ENCODE measurements around the gene ATF1.

Gene ATF1

DNA sequence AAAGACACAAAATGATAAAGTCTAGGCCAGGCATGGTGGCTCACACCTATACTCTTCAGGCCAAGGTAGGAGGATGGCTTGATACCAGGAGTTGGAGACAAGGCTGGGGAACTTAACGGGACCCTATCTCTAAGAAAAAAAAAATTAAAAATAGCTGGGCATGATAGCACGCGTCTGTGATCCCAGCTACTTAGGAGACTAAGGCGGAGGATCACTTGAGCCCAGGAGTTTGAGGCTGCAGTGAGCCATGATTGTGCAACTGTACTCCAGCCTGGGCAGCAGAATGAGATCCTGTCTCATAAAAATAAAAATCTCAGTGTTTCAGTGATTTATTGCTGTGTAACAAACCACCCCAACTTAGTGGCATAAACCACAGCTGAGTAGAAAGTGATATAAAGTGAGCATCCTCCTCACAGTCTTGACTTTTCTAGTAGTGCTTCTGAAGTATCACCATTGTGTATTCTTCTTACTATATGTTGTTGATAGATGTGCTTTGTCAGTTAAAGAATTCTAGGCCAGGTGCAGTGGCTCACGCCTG is 10.6 kb upstream of the ATF1 start:
- no peak for DNase-seq

DNA sequence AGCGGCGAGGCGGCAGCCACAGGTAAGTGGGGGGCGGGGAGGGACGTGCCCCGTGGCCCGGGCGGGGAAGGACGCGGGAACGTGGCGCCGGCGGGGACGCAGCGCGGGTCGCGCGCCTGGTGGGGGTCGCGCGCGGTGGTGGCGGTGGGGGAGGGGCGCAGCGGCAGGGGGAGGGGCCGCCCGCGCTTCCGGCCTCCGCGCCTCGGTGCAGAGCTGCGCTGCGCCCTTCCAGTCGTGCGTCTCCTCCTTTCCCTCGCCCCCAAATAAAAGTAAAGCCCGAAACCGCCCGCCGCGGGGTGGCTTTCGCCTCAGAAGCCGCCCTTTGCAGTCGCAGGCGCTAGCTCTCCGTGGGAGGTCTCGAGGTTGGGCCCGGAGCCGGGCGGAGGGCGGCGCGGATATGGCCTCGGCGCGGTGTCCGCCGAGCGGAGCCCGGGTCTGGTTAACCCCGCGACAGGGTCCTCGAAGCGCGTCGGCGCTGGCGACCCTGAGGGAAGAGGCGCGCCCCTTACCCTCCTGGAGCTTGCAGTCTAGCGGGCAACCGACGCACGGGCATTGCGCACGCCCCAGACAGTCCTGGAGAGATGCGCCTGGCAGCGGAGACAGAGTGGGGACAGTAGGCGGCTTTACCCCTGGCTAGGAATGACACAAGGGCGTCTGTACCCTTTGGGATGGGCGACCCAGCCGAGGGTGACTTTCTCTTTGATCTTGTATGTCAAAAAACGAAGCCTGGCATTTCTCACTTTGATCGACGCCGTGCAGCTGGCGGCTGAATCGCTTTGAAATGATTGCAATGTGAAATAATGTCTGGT is 589 bp downstream of the ATF1 start:
- DNase-seq = peak; percentile 55

DNA sequence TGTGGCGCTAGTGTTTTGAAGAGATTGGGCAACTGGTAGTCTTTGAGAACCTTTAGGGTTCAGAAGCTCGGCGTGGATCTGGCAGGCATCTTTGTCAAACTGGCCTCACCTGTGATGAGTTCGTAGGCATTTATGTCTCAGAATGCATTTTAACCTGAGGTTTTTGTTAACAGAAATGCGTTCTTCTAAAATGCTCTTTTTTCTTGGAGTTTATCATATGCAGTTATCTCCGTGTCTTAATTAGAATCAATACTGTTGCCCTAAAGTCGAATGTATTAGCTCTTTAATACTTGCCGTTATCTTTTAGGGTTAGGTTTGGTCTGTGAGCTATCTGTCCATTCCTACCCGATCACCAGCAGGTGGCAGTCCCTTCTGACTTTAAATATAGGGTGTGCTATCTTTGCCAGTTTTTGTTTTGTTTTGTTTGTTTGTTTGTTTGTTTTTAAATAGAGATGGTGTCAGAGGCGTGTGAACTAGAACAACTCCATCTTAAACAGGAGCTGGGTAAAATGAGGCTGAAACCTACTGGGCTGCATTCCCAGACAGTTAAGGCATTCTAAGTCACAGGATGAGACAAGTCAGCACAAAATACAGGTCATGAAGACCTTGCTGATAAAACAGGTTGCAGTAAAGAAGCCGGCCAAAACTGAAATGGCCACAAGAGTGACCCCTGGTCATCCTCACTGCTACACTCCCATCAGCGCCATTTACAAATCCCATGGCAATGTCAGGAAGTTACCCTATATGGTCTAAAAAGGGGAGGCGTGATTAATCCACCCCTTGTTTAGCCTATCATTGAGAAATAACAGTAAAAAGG is 1.4 kb downstream of the ATF1 start:
- peak; percentile 17 for DNase-seq

DNA sequence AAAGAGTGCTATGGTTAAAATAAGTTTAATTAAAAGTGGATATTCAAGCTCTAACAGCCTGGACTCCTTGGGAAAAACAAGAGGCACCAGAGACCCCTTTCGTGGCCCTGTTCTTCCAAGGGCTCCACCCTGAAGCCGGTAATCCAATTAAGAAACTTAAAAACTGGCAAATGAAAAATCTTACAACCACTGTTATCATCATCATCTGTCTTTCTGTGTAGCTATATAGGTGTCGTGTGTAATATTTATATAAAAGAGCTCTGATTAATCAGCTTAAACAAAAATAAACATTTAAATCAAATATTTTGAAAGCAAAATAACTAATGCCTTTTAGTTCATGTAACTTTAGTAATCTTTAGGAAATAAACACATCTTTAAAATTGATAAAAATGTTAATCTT is 4.5 kb downstream of the ATF1 start:
- no peak for DNase-seq

DNA sequence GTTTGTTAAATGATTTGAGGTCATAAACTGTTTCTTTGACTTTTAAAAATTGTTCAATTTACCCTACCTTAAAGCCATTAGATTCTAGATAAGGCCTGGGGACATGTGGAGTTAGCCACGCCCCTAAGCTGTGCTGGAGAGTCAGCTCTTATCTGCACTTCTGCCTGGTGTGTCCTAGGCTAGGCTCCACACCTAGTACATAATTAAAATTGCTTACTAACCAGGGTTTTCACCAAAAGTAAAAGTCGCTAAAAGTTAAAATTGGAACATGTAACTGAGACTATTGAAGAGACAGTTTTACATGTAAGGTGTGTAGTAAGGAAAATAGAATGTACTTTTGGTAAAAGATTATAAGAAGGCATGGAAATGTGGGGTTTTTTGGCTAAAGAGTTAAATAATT is 4.9 kb downstream of the ATF1 start:
- peak; percentile 21 for DNase-seq

DNA sequence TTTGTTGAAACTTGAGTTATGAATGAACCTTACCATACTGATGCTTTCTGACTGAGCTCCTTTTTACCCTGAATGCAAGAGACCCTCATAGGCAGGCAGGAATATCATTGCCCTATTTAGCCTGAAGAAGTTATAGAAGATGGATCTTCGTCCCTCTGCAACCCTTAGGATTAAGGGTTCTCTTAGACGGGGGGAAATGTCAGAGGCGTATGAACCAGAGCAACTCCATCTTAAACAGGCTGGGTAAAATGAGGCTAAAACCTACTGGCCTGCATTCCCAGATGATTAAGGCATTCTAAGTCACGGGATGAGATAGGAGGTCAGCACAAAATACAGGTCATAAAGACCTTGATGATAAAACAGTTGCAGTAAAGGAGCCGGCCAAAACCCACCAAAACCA is 7.5 kb downstream of the ATF1 start:
- DNase-seq = no peak

DNA sequence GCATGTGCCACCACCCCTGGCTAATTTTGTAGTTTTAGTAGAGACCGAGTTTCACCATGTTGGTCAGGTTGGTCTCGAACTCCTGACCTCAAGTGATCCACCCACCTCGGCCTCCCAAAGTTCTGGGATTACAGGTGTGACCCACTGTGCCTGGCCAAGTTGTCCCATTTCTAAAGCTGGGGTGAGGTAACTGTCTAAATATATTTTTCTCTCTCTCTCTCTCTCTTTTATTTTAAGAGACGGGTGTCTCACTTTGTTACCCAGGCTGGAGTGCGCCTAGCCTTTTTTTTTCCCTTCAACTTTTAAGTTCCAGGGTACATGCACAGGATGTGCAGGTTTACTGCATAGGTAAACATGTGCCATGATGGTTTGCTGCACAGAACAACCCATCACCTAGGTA is 8.6 kb downstream of the ATF1 start:
- no peak for DNase-seq

DNA sequence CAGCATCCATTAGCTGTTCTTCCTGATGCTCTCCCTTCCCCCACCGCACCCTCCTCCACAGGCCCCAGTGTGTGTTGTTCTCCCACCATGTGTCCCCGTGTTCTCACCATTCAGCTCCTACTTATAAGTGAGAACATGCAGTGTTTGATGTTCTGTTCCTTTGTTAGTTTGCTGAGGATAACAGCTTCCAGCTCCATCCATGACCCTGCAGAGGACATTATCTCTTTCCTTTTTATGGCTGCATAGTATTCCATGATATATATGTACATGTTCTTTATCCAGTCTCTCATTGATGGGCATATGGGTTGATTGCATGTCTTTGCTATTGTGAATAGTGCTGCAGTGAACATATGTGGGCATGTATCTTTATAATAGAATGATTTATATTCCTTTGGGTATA is 9.0 kb downstream of the ATF1 start:
- no peak for DNase-seq

DNA sequence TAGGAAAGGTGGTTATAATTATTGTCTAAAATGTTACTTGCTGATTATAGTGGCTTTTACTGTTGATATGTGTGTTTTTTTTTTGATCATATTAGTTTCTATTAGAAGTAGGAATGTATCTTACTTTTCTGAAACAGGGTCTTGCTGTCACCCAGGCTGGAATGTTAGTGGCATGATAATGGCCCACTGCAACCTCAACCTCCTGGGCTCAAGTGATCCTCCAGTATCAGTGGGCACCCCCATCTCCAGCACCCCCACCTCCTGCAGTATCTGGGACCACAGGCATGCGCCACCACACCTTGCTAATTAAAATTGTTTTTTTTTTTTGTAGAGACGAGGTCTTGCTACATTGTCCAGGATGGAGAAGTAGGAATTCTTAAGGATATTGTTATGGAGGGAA is 11.3 kb downstream of the ATF1 start:
- DNase-seq = no peak

DNA sequence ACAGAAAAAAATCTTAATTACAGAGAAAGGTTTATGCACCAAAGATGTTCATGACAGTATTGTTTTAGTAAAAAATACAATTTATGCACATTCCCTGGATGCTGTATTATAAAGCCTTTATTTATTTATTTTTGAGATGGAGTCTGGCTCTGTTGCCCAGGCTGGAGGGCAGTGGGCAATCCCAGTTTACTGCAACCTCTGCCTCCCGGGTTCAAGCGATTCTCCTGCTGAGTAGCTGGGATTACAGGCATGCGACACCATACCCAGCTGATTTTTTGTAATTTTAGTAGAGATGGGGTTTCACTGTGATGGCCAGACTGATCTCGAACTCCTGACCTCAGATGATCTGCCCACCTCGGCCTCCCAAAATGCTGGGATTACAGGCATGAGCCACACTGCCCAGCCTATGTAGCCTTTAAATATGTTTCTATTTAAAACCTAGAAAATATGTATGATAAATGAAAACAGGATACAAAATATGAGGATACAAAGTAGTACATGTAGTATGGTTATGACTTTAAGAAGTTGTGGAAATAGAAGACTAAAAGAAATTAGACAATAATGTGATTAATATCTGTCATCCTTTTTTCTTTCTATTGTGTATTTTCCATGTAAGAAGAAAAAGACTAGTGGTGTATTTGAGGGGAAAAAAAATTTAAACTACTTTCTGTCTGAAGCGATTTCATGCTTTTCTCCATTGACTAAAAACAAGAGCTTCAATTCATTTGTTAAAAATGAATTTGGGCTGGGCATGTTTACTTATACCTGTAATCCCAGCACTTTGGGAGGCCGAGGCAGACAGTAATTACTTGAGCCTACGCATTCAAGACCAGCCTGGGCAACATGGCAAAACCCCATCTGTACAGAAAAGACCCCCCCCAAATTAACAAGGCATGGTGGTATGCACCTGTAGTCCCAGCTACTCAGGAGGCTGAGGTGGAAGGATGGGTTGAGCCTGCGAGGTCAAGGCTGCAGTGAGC is 13.1 kb downstream of the ATF1 start:
- no peak for DNase-seq

DNA sequence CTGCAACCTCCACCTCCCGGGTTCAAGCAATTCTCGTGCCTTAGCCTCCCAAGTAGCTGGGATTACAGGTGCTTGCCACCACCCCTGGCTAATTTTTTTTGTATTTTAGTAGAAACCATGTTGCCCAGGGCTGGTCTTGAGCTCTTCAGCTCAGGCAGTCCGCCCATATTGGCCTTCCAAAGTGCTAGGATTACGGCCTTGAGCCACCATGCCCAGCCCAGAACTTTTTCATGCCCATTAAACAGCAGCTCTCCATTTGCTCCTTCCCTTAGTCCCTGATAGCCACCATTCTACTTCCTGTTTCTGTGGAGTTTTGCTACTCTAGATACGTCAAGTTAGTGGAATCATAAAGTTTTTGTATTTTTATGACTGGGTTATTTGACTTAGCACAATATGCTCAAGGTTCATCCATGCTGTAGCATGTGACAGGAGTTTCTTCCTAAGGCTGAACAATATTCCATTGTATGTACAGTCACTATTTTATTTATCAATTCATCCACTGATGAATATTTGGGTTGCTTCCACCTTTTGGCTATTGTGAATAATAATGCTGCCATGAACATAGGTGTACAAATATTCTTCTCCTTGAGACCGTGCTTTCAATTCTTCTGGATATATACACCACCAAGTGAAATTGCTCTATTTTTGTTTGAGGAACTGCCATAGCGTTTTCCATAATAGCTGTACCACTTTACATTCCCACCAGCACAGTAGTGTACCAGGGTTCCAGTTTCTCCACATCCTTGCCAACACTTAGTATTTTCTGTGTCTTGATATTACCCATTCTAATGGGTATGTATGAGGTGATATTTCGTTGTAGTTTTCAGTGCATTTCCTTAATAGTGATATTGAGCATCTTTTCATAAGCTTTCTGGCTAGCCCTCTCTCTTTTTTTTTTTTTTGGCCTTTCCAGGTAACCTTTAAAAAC is 15.0 kb downstream of the ATF1 start:
- DNase-seq = no peak

DNA sequence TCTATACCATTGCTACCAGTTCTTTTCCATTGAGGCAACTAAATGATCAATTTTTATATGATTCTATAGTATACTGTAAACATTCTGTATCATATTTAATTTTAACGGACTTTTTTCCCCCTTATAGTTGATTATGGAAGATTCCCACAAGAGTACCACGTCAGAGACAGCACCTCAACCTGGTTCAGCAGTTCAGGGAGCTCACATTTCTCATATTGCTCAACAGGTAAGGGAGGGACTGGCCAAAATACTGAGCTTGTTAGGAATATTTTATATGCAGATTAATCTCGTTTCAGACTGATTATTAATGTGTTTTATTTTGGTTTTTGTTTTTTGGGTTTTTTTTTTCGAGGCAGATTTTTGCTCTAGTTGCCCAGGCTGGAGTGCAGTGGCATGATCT is 16.1 kb downstream of the ATF1 start:
- no peak for DNase-seq

DNA sequence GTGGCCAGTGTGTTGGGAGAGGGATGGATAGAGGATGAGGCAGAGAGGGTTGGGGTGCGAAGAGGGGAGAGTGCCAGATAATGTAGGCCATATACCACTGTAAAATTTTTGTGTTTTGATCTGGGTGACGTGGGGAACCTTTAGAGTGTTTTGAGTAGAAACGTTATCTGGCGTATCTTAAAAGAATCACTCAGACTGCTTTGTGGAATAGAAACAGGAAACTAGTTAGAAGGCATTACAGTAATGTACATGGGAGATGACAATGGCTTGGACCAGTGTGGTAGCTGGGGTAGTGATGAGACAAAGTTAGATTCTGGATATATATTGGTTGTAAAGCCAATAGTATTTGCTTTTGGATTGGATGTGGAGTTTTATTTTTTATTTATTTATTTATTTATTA is 20.6 kb downstream of the ATF1 start:
- DNase-seq = no peak

DNA sequence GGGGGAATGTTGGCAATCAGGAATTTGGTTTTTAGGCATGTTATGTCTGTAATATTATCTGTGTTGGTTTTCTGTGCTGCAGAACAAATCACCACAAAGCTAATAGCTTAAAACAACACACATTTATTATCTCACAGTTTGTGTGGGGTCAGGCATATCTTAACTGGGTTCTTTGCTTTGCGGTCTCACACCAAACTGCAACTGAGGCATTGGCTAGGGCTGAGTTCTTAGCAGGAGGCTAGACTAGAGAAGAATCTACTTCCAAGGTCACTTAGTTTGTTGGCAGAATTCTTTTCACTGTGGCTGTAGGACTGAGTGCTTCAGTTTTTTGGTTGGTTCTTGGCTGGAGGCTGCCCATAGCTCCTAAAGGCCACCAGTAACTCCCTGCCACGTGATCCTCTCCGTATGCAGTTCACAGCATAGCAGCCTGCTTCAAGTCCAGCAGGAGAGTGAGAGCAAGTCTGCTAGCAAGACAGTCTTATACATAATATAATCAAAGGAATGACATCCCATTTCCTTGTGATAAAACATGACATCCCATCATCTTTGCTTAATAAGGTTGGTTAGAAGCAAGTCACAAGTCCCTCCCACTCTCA is 21.6 kb downstream of the ATF1 start:
- no peak for DNase-seq

DNA sequence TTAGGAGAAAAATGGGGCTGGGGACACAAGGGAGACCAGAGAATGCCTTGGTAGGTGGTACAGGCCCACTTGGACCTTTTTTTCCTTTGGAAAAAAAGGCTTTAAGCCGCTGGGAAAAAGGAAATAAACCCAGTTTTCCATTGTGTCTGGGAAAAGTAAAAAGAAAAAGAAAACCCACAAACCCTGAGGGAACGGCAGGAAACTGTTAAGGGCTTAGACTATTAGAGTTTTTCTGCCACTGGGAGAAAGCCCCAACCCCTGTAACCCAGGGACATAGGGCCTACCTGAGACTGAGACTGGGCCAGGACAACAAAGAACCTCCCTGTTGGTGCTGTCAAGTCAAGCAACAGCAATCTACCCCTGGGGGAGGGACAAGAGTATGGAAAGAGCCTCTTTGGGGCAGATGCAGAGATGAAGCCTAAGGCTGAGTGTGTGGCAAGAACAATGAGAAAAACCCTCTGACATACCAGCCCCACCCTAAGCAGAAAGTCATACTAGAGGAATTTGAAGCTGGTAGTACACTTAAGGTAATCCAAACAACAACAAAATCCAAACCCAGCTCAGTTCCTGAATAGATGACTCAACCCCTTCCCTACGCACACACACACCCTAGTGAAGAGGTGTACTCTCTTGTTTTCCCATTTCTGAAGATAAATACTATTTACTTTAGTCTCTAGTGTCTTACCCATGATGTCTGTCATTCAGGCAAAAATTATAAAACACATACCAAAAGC is 22.8 kb downstream of the ATF1 start:
- DNase-seq = peak; percentile 100

DNA sequence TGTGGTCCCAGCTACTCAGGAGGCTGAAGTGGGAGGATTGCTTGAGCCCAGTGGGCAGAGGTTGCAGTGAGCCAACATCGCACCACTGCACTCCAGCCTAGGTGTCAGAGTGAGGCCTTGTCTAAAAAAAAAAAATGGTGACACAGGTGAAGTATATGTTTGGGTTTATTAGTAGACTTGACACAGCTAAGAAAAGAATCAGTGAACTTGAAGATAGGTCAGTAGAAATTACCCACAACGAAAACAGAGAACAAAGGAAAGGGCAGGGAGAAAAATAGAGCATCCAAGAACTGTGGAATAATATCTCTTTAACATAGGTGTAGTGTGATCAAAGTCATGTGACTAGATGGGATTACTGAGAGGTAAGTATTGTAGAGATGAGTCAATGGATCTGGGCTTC is 23.7 kb downstream of the ATF1 start:
- DNase-seq = no peak

DNA sequence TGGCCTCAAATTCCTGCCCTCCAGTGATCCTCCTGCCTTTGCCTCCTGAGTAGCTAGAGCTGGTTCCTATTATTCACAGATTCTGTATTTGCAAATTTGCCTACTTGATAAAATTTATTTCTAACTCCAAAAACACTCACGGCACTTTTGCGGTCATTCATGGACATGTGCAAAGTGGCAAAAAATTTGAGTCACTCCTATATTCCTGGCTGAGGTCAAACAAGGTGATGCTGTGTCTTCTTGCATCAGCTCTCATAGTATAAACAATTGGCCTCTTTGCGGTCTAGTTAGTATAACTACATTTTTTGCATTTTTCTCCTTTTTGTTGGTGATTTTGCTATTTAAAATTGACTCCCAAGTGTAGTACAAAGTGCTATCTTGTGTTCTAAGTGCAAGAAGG is 24.7 kb downstream of the ATF1 start:
- DNase-seq = no peak

DNA sequence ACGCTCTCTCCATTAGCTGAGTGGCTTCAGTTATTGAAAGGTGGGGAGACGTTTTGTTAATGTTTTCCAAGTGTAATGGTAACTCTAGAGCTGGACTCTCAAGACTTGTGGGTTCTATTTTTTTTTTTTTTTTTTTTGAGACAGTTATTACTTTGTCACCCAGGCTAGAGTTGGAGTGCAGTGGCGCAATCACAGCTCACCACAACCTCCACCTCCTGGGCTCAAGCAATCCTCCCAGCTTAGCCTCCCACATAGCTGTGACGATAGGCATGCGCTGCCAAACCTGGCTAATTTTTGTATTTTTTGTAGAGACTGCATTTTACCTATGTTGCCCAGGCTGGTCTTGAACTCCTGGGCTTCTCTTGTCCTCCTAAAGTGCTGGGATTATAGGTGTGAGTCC is 26.2 kb downstream of the ATF1 start:
- DNase-seq = peak; percentile 33

DNA sequence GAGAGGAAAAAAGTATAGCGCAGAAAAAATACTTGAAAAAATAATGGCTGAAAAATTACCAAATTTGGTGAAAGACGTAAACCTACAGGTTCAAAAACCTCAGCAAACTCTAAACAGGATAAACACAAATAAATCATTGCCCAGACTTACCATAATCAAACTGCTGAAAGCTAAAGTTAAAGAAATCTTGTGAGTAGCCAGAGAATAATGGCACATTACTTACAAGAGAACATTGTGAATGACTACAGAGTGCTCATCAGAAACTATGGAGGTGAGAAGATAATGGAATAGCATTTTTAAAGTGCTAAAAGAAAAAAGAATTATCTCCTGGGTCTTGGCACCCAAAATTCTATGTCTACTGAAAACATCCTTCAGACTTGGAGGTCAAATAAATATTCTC is 36.0 kb downstream of the ATF1 start:
- peak; percentile 13 for DNase-seq

DNA sequence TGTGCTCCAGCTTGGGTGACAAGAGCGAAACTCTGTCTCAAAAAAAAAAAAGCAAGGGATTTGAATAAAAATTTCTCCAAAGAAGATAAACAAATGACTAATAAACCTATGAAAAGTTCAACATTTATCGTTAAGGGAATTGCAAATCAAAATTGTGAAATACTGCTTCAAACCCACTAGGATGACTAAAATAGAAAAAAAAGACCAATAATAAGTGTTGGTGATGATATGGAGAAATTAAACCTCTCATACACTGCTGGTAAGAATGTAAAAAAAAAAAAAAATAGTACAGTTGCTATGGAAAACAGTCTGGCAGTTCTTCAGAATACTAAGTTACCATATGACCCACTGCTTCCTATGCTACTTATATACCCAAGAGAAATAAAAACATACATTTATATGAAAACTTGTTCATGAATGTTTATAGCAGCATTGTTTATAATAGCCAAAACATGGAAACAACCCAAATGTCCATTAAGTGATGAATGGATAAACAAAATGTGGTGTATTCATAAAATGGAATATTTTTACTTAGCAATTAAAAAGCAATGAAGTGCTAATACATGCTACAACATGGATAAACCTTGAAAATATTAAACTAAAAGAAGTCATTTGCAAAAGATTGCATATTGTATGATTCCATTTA is 39.5 kb downstream of the ATF1 start:
- no peak for DNase-seq

Data from NCI-H226 (cell line).